Activated CD4-positive, alpha-beta T cell treated with anti-CD3 and anti-CD28 coated beads, Interleukin-2, amount 50 U/mL, for 4 hours (primary cell): ENCODE data around the gene ANKS1A.

Experiments used
- DNase-seq, 2 experiments: peaks; one replicate each; pipeline ENCODE4 v3.0.0-alpha.2; 2020

The ANKS1A gene

GRCh38 chr6:35057449-35058357, 168.6 kb downstream of the ANKS1A start:
- no peak for DNase-seq

- DNase-seq, result no peak
Observed at GRCh38 chr6:35058358-35058675, 169.3 kb downstream of the ANKS1A start.

GRCh38 chr6:35058865-35059522, 169.9 kb downstream of the ANKS1A start:
- DNase-seq, result no peak

GRCh38 chr6:35059596-35060345, 170.7 kb downstream of the ANKS1A start:
- DNase-seq, result no peak

- DNase-seq, result no peak
Observed at GRCh38 chr6:35061102-35061615, 172.1 kb downstream of the ANKS1A start.

- no peak for DNase-seq
Observed at GRCh38 chr6:35061651-35062410, 172.8 kb downstream of the ANKS1A start.

- no peak for DNase-seq
Observed at GRCh38 chr6:35062676-35063574, 173.9 kb downstream of the ANKS1A start.

- no peak for DNase-seq
Observed at GRCh38 chr6:35063701-35064280, 174.7 kb downstream of the ANKS1A start.

GRCh38 chr6:35064290-35064689, 175.2 kb downstream of the ANKS1A start:
- DNase-seq, result no peak

- DNase-seq, result no peak
Observed at GRCh38 chr6:35064757-35065440, 175.8 kb downstream of the ANKS1A start.

- DNase-seq, result no peak
Observed at GRCh38 chr6:35065441-35065800, 176.4 kb downstream of the ANKS1A start.

GRCh38 chr6:35065870-35066269, 176.8 kb downstream of the ANKS1A start:
- no peak for DNase-seq

GRCh38 chr6:35067234-35067633, 178.2 kb downstream of the ANKS1A start:
- DNase-seq, result no peak

- no peak for DNase-seq
Observed at GRCh38 chr6:35068206-35068605, 179.2 kb downstream of the ANKS1A start.

- DNase-seq, result no peak
Observed at GRCh38 chr6:35068644-35069043, 179.6 kb downstream of the ANKS1A start.

GRCh38 chr6:35069262-35069661, 180.2 kb downstream of the ANKS1A start:
- no peak for DNase-seq

GRCh38 chr6:35070111-35070510, 181.1 kb downstream of the ANKS1A start:
- DNase-seq, result no peak

GRCh38 chr6:35071347-35071994, 182.4 kb downstream of the ANKS1A start:
- no peak for DNase-seq

GRCh38 chr6:35072051-35072697, 183.1 kb downstream of the ANKS1A start:
- DNase-seq, result no peak

- no peak for DNase-seq
Observed at GRCh38 chr6:35072698-35073055, 183.6 kb downstream of the ANKS1A start.
